Measurements from ENCODE around the gene TMEM252.
A peak's percentile ranks its signal among the peaks of the same experiment; 100 is the strongest.

The TMEM252 gene, protein sequence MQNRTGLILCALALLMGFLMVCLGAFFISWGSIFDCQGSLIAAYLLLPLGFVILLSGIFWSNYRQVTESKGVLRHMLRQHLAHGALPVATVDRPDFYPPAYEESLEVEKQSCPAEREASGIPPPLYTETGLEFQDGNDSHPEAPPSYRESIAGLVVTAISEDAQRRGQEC

DNA sequence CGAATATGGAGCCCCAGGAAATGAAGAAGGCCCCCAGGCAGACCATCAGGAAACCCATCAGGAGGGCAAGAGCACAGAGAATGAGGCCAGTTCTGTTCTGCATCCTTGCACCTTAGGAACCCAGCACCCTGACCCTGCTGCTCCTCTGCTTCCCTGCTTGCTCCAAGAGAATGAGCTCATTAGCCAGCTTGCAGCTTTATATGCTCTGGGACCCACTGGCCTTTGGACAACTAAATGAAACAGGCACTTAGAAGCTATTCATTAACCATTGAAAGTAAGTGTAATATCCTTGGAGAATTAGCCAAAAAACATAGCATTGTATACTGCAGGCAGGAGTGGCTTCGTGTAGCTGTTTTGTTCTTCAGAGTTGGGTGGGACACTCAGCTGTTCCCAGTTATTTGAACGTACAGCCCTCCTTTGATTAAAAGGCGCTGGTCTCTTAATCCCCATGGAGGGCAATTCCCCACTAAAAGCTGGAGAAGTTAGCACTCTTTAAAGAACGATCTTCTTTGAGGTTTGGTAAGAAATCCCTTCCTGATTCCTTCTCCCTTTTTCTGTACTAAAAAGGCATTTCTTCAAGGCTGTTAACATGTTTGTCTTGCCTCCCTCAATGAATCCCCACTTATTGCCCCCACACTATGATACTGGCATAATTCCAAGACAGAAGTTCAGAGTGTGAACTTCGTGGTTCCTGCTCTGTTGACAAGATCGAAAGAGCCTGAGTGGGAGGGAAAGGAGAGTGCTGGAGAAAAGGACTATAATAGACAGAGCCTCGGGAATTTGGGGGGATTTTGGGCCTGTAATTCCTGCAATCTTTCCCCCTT lies at the start of gene TMEM252:
Gene TMEM252, minus strand, starts transcription at position 172 of the 824 bp plus-strand sequence. Its CDS starts 69 bp downstream, at position 103.
- peak; percentile 20 for DNase-seq

DNA sequence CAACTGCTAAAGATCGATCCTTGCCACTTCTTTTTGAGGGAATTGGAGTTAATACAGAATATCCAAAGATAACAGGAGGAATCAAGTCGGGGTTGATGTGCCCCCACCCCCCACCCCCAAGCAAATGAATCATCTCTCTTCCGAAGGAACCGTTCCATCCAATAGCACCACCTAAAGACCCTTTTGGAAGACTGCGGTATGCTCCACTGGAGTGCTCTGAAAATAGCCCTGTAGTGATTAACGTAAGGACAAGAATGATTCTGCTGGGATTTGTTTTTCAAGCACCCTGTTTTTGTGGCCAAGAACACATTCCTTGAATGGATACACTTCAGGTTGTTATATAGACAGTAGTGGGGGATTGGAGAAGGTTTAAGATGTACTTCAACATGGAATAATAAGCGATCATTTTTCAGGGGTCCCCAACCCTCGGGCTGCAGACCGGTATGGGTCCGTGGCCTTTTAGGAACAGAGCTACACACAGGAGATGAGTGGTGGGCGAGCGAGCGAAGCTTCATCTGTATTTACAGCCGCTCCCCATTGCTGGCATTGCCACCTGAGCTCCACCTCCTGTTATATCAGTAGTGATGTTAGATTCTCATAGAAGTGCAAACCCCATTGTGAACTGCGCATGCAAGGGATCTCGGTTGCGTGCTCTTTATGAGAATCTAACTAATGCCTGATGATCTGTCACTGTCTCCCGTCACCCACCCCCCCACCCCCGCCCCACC lies 44.5 kb upstream of the TMEM252 start:
- DNase-seq = no peak

DNA sequence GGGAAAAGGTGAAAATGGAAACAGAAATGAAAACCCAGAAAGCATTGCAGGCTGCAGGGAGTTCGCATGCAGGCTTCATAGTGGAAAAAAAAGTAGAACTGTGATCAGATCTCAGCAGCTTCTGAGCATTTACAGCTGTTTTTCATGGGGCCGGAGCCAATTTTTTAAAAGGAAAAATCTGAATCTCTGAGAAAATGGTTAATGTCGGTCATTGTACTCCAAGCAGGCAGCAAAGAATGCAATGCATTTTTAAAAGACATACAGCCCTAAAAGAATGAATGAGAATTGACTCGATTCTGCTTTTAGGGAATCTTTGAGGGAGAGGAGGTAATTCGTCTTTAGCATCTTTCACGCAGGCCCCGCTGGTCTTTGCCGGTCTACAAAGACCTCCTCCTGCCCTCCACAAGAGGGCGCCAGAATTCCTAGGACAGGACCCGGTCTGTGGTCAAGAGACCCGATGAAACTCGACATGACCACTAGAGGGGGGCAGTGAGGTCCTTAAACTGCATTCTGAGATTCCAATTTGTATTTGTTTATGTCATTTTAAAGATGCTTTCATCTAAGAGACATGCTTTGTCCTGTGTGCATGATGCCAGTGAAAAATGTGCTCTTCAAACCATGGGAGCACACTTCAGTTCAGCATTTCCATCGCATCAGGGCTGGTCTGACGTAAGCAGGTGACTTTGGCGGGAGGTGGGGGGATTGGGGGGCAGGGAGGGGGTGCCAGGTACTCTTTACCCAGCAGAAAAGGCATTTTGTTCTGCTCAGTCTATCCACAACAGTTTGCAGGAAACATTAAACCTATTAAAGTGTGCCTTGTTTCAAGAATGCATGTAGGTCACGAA lies 43.7 kb upstream of the TMEM252 start:
- DNase-seq = peak; percentile 97

DNA sequence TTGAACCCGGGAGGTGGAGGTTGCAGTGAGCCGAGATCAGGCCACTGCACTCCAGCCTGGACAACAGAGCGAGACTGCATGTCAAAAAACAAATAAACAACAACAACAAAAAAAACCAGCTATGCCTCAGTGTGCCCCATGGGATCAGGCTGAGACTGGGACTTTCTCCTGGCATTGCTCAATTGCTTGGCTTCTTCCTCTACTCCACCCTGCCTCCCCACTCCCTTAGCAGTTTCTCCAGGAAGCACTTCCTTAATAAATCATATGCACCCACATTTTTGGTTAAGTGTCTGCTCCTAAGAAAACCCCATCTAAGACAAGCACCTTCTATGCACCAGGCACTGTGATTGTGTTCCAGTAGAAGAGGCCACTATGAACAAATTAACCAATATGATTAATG lies 41.0 kb upstream of the TMEM252 start:
- DNase-seq = no peak

DNA sequence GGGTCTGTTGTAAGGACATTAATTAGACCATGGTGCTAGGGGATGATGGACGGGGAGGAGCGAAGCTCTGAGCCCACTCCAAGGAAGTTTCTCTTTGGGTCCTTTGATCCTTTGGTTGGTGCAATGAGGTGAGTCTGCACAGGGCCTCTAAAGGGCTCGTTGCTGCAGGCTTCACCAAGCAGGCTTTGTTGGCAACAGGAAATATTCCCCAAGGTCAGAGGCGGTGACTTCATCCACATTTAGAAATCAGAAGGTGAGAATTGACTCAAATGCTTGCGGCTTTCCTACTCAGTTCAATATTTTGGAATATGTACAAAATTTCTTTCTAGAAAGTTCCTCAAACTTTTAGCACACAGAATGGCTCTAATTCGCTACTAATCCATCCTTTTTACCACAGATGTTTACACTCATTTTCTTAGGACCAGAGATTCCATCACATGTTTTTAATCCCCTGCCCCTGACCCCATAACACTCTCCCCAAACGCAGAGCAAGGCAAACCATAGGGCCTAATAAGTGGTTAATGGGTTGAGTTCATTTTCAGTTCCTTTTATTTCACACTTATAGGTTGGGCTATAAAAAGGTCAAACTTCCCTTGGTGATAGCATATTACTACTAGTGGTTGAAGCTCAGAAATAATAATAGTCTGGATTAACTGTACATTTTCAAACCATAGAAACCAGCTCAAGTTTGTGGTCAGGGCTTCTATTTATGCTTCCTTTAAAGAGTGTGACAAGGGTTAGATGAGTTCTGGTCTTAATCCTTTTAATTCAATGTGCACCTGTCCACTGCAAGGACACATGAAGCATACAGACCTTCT lies 37.3 kb upstream of the TMEM252 start:
- DNase-seq = no peak

DNA sequence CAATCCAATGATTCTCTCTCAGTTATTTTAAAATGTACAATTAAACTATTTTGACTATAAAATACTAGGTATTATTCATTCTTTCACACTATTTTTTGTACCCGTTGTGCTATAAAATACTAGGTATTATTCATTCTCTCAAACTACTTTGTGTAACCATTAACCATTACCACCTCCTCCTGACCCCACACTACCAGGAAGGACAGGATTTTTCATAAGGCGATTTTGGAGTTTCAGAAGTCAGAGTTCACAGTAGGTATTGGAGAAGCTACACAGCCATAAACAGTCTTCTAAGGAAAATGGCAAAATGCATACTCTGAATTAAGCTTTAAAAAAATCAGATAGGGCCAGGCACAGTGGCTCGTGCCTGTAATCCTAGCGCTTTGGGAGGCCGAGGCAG lies 35.1 kb upstream of the TMEM252 start:
- no peak for DNase-seq

DNA sequence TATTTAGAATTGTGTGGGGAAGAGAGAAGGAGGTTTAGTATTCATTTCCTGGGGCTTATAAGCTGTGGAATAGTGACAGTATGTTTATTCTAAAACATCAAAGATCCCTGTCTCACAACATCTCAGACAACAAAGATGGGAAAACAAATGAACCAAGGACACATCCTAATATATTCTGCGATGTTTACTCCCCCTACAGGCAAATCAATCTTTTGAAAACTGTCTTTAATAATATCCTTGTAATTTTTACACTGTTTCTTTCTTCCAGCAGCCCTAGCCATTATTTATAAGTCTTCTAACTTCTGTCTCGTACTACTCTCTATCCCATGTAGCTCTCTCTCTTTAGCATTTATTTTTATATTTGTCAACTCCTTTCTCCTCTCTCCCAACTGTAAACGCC lies 33.5 kb upstream of the TMEM252 start:
- DNase-seq = no peak

DNA sequence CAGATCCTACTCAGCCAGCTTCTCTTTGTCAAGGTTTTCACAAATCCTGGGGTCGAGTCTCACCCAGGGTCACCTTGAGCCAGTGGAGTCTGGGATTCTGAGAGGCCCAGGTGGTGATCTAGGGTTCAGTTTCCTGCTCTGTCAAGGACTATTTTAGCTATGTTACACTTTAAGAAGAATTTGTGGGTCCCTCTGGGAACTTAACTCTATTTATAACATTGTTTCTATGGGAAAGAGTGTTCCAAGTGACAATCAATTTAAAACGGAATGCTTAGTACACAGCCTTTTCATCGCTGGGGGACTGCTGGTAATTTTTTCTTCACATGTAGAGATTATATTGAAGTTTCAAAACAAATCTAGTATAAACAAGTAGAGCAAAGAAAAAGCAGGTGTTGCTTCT lies 26.9 kb upstream of the TMEM252 start:
- no peak for DNase-seq

DNA sequence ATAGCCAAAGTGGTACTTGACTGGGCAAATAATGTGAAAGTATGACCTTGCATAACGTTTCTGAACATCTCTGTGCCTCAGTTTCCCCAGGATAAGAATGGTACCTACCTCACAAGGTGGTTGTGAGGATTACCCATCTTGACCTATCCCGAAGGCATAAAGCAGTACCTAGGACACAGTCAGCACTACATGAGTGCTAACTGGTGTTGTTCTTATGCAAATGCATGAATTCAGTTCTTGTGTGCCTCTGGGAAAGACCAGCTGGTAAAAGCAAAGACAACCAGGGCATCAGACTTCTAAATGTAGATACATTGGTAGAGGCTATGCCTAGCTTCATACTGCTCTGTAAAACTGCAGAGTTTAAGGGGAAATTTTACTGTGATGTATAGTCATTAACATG lies 21.8 kb upstream of the TMEM252 start:
- no peak for DNase-seq

DNA sequence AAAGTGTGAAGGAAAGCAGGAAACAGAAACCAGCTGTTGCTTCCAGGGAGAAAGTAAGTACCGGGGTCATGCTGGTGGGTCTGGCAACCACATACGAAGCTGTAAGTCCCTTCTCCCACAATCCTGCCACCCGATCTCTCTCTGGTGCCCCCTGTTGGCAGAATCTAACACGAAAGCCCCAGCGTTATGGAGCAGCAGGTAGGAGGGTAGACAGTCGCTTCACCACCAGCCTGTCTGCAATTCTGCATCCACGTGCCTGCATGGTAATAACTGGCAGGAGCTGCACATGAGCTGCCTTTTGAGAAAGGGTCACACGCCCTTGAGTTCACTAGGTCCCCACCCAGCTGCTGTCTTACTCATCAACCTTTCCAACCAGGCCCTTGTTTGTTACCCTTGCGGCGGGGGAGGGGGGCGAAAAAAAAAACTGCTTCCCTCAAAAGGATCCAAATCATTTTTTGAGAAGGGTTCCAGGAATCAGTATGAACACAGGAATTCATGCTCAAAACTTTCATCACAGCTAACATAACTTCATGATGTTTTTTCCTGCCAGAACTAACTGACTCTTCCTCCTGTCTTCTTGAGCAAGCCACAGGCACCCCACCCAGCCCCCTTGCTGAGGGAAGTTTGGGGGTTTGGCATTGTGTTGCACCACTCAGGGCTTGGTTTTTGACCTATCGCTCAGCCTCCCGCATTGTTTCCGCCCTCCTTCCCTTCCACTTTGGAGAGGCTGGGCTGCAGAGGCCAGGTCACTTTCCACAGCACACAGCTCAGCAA lies 19.6 kb upstream of the TMEM252 start:
- DNase-seq = peak; percentile 38

DNA sequence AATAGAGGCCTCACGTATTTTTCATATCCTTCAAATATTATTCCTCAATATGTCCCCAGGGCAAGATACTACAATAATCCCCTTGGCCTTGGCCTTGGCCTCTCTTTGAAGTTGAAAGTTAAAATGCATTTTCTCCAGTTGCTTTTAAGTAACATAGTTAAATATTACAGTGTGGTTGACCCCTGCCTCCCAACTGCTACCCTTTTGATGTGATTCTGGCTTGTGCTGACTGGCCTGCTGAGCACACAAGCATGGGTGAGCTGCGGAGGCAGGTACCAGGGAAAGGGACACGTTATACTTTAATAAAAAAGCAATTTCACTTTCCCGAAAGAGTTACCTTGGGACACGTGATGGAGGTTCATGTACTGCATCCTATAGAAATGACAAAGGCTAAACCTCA lies 17.9 kb upstream of the TMEM252 start:
- no peak for DNase-seq

DNA sequence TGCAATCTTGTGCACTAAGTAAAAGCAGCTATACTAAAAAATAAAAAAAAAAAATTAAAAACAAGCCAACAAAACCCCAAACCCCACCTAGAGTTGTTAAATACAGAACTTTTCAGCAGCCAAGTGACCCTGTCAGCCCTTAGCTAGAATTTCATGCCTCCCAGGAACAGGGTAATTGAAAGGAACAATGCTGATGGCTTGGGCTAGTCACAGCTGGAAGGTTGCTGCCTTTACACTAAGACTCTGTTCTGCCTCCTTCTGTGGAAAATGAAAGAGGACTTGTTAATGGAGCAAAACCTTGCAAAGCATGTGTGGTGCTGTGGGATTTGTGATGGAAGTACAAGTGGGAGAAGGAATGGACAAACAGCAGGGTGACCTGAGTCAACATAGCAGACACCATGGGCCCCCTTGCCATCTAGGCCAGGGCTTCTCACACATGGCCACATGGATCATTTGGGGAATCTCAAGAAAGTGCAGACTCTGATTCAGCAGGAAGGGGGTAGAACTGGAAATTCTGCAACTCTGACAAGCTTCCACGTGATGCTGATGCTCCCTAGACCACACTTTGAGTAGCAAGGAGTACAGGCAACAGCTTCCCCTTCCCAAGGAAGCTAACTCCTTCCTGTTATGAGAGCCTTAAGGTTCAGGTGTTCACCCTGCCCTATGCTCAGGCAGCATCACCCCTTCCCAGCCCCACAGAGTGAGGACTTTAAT lies 14.9 kb upstream of the TMEM252 start:
- peak; percentile 38 for DNase-seq

DNA sequence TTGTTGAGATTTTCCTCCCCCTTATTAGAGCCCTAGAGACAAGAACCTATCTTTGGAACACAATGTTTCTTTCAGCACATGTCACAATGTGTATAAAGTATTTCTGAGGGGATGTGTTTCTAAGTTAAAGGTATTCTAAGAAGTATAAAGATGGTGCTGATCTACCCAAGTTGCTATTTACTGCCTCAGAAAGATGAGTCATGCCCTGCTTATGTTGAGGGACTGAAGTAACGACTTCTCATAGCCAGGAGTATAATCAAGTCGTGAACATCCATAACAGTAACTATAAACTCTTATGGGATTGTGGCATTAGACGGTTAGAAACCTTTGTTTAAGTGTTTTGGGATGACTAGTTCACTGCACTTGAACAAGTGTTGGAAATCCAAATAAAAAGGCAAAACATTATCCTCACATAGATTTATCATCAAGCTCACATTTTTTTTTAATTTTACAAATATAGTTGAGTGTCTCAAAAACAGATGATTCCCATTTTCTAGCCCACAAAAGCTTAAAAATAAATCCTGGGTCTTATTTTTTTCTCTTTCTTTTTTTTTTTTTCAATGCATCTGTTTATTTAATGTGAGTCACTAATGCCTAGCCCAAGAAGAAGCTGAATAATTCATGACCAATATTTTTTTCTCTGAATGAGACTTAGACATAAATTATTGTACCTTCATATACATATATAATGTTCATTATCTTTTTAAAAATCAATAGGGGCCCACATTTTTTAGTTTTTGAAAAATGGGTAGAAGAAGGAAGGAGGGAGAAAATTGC lies 12.2 kb upstream of the TMEM252 start:
- DNase-seq = no peak

DNA sequence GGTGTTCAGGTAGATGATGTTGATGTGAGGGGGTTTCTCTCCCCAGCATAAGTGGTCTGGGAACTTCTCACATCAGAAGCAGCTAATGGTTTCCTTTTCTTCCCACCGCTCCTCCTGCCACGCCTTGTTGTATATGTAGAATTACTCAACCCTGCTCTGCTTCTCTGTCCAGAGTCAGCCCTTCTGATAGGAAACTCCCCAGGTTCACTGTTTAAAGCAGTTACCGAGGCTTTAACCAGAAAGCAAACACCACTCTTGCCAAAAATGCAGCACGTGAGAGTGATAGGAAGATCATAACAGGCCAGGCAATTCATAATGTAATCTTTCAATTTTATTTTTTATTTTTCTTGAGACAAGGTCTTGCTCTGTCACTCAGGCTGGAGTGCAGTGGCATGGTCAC lies 10.5 kb upstream of the TMEM252 start:
- no peak for DNase-seq

DNA sequence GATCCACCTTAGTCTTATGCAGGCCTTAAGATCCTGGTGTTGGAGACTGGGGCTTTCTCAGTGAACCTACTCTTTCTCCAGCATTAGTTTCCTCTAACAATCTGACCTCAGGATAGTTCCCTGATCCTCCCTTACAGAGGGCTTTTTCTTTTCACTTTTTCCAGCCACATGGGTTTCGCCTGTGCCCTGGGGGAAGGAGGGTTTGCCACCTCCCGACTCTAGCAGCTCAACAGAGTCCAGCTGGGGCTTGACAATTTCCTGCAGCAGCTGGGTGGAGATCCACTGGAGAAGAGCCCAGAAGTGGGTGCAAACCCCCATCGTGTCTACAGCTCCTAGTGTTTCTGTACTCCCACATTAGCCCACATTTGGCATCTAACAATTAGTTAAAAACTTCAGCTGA lies 7.6 kb upstream of the TMEM252 start:
- DNase-seq = no peak

DNA sequence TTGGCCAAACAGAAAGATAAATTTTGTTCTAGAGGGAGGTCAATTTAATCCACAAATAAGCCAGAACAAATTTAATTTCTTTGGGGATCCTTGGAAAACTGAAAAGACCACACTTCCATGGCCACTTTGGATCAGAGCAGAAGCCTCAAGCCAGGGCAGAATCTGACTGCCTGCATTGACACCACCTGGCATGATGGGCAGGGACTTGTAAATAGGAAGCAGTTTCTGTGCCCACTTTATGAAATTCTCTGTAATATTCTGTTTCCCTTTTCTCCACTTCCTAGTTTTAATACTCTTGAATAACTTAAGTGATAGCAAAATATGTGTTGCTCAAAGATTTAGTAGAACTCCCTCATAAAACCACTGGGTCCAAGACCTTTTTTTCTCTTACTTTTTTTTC lies 6.7 kb upstream of the TMEM252 start:
- no peak for DNase-seq

DNA sequence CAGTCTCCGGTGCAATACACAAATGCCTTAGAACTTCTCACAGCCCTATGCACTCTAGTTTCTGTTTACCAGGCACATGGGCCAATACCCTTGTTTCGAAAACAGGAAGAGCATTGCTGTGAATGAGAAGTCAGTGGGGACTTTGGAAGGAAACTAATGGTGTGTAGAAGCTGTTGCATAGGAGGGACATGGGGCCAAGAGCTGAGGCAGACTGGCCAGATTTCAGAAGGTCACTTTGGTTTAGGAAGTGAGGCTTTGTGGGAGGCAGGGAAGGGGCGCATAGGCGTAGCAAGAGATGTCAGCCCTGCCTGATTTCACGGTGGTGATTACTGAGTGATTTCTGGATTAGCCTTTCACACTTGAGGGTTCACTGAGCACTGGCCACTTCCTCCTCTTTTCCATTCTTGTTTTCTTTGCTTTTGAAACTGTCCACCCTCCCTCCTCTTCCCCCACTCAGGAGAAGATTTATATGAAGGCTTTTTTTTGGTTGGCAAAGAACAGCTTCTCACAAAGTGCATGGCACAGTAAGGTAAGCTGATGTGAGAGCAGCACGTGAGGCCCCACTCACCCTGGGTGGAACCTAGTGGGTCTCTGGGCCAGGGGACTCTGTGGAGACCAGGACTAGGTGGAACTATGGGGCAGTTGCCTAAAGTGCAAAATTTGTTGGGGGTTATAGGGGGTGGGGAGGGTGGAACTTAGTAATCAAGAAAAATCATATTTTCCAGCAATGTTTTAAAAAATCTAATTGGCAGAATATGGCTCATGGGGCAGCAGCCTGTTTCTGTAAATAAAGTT lies 6.1 kb upstream of the TMEM252 start:
- no peak for DNase-seq

DNA sequence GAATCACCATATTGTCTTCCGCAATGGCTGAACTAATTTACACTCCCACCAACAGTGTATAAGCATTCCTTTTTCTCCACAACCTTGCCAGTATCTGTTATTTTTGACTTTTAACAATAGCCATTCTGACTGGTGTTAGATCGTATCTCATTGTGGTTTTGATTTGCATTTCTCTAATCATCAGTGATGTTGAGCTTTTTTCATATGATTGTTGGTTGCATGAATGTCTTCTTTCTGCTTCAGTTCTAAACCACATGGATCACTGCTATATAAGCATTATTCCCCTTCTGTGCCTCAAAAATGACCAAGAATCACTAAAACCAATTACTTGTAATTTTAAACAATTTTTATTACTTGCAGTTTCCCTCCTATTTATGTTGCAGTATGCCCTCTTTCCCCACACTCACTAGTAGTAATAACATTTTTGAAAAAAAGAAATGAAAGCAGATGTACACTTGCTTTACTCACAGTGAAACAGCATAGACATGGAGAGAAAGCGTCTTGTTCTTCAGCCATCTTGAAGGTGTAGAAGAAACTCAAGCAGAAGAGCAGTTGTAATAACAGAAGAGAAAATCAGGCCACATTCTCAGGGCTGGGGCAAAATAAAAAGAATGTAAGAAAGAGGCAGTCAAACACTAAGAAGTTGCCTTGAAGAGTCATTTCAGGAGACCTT lies 4.5 kb upstream of the TMEM252 start:
- DNase-seq = no peak

All from eye (tissue), 1 donor.